Ectodermal cell (in vitro differentiated cells): Measurements from ENCODE around the gene OGFOD1.

Experiments used
- H3K27ac ChIP-seq: 2 replicates; pipeline ENCODE4 v1.7.0; 2013; ENCODE audit warnings: mild to moderate bottlenecking, low read depth, low read length; ENCODE audit not compliant: insufficient read depth, poor library complexity, severe bottlenecking
- H3K27me3 ChIP-seq: 2 replicates; pipeline ENCODE4 v1.7.0; 2013; ENCODE audit warnings: mild to moderate bottlenecking, low read length; ENCODE audit not compliant: insufficient read depth, control insufficient read depth, poor library complexity, severe bottlenecking
- H3K36me3 ChIP-seq: one replicate; pipeline ENCODE4 v1.7.0; 2013; ENCODE audit warnings: low read length; ENCODE audit not compliant: control insufficient read depth, insufficient read depth
- H3K4me1 ChIP-seq: one replicate; pipeline ENCODE4 v1.7.0; 2013; ENCODE audit warnings: low read length; ENCODE audit not compliant: control insufficient read depth, insufficient read depth
- H3K4me3 ChIP-seq: 2 replicates; pipeline ENCODE4 v1.7.0; 2013; ENCODE audit warnings: low read depth, low read length, control low read depth; ENCODE audit not compliant: insufficient read depth
- H3K9me3 ChIP-seq: 2 replicates; pipeline ENCODE4 v1.7.0; 2013; ENCODE audit warnings: mild to moderate bottlenecking, low read length, moderate library complexity; ENCODE audit not compliant: control insufficient read depth
- WGBS, 2 experiments: methylation state at CpG; one replicate each; pipeline ENCODE4 v1.1.7; 2013; ENCODE audit warnings: missing lambda C conversion rate in 2 of 2; 5-methylcytosine and 5-hydroxymethylcytosine counted together

OGFOD1 gene

GRCh38 chr16:56519459-56520250 is 68.3 kb downstream of the OGFOD1 start, which contains the start of gene BBS2:
Gene BBS2 (minus strand): TSS chr16:56520024. CDS start chr16:56519862, 162 bp downstream.
- WGBS, 2 experiments, result 0% methylated on average over 65 of the region's 65 CpGs

DNA sequence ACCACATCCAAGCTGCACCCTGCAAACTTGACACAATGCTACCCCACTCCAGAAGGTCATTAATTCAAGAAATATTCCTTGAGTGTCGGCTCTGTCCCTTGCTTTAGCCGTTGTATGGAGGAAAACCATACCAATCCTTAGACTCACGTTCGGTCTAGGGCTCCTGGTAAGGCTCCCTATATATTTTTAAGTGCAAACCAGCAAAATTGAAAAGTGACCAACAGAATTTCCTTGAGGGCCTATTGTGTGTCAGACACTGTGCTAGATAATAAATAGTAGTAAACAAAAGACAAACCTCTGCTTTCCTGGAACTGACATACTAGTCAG is 68.9 kb downstream of the OGFOD1 start:
- Histone ChIP-seq H3K4me3 (peak overlapping the region; percentile 97), H3K27me3 (no peaks in the 10 kb centered on the region), H3K4me1 (peaks cover 4% of the 10 kb centered on the region), H3K9me3 (no peaks in the 10 kb centered on the region), H3K36me3 (no peaks in the 10 kb centered on the region), H3K27ac (no peak overlapping the region)
- 55 to 56% methylated on average over 4 of the region's 4 CpGs for WGBS, 2 experiments

More at GRCh38 chr16:56519459-56520250, 68.3 kb downstream of the OGFOD1 start, which contains the start of gene BBS2:
- Histone ChIP-seq H3K27ac (peak within 1 kb of the TSS; percentile 63), H3K4me1 (peaks cover 4% of the 10 kb centered on the region), H3K36me3 (no peaks in the 10 kb centered on the region), H3K9me3 (no peaks in the 10 kb centered on the region), H3K4me3 (peak within 1 kb of the TSS; percentile 97), H3K27me3 (no peaks in the 10 kb centered on the region)

GRCh38 chr16:56525236-56525635 is 73.9 kb downstream of the OGFOD1 start:
- H3K27me3 ChIP-seq, result peaks cover 3% of the 10 kb centered on the region
- no peaks in the 10 kb centered on the region for H3K4me1 ChIP-seq
- no peak overlapping the region for H3K4me3 ChIP-seq
- no peaks in the 10 kb centered on the region for H3K36me3 ChIP-seq
- no peak overlapping the region for H3K27ac ChIP-seq
- no peaks in the 10 kb centered on the region for H3K9me3 ChIP-seq
- 93 to 94% methylated on average over 7 to 9 of the region's 9 CpGs for WGBS, 2 experiments
